Endothelial cell of umbilical vein (primary cell): ENCODE measurements around the gene ZNF777. TPM values are rescaled to one million over a fixed set of nuclear protein-coding genes. Genes with fewer than 3 reads are reported as not detected.

ENCODE experiments used
- BruUV-seq: library from RNA; stranded (reverse); fragments of 400-500 nt; replicated peaks from 2 replicates; lab custom pipeline; 2021; lab: Mats Ljungman, UMichigan
- CTCF ChIA-PET: fragments of 300-600, 350-600 bp; sonication (Branson Sonifier 250); formaldehyde crosslinking; loops from one replicate; lab custom pipeline; 2021; ENCODE audit warnings: antibody characterized with exemption, inconsistent platforms; lab: Charles Lee
- POLR2A ChIA-PET: fragments of 300-600, 350-600 bp; sonication (Branson Sonifier 250); formaldehyde crosslinking; loops from one replicate; lab custom pipeline; 2021; ENCODE audit warnings: antibody characterized with exemption, inconsistent platforms; lab: Charles Lee
- DNase-seq: peaks from one replicate; pipeline ENCODE4 v3.0.0-alpha.2; 2011; ENCODE audit warnings: low read depth, low spot score
- FAIRE-seq: peaks from 2 replicates; lab custom pipeline; 2011; peaks lifted over from hg19 to GRCh38; lab: Jason Lieb, UNC
- H2AFZ ChIP-seq: 2 replicates; pipeline ENCODE4 v1.6.0; 2012; ENCODE audit warnings: low read depth, low read length, control low read depth, inconsistent platforms
- H3K27ac ChIP-seq: 2 replicates; pipeline ENCODE4 v1.5.1; 2011; ENCODE audit warnings: low read depth, mild to moderate bottlenecking, control low read depth, low read length, moderate library complexity; ENCODE audit not compliant: insufficient read depth
- H3K27me3 ChIP-seq, 2 experiments: 2 replicates each; pipeline versions ENCODE4 v1.6.0 to v1.6.1; 2011; ENCODE audit warnings: low read length in 2 of 2, mixed read lengths in 1 of 2; ENCODE audit not compliant: control insufficient read depth in 2 of 2, insufficient read depth in 2 of 2
- H3K36me3 ChIP-seq, 2 experiments: 2 replicates in 1 of 2; 3 replicates in 1 of 2; pipeline ENCODE4 v1.5.1; 2011; ENCODE audit warnings: low read length in 2 of 2, mild to moderate bottlenecking in 1 of 2, moderate library complexity in 1 of 2; ENCODE audit not compliant: control insufficient read depth in 2 of 2, insufficient read depth in 2 of 2; ENCODE audit errors: extremely low read depth in 1 of 2
- H3K4me1 ChIP-seq: 3 replicates; pipeline ENCODE4 v1.5.1; 2011; ENCODE audit warnings: mild to moderate bottlenecking, low read length; ENCODE audit not compliant: control insufficient read depth, insufficient read depth; ENCODE audit errors: extremely low read depth
- H3K4me2 ChIP-seq: 2 replicates; pipeline ENCODE4 v1.6.1; 2011; ENCODE audit warnings: low read length, control low read depth, mixed read lengths; ENCODE audit not compliant: insufficient read depth
- H3K4me3 ChIP-seq, 3 experiments: fragments of 200-600 bp in 1 of 3; sonication (generic), shearing (Covaris generic) in 1 of 3; replicated peaks in 1 of 3; 2 replicates each; pipeline ENCODE4 v1.5.1; 2011 to 2016; ENCODE audit warnings: control low read depth in 3 of 3, low read length in 3 of 3, mild to moderate bottlenecking in 2 of 3, inconsistent platforms in 1 of 3, low read depth in 1 of 3, moderate library complexity in 1 of 3; ENCODE audit not compliant: insufficient read depth in 1 of 3
- H3K79me2 ChIP-seq: 2 replicates; pipeline ENCODE4 v1.6.0; 2012; ENCODE audit warnings: low read length, inconsistent platforms; ENCODE audit not compliant: control insufficient read depth, insufficient read depth
- H3K9ac ChIP-seq: replicated peaks from 2 replicates; pipeline ENCODE3; 2011; ENCODE audit warnings: low read length, control low read depth; ENCODE audit not compliant: insufficient read depth; ENCODE audit errors: extremely low read depth
- H3K9me1 ChIP-seq: replicated peaks from 3 replicates; pipeline ENCODE4 v1.6.0; 2011; ENCODE audit warnings: mild to moderate bottlenecking, low read length; ENCODE audit not compliant: control insufficient read depth, insufficient read depth; ENCODE audit errors: extremely low read depth
- H3K9me3 ChIP-seq: replicated peaks from 2 replicates; pipeline ENCODE4 v1.5.1; 2012; ENCODE audit warnings: low read length, inconsistent platforms; ENCODE audit not compliant: control insufficient read depth, insufficient read depth
- H4K20me1 ChIP-seq: replicated peaks from 2 replicates; pipeline ENCODE3; 2011; ENCODE audit warnings: mild to moderate bottlenecking, low read length; ENCODE audit not compliant: control insufficient read depth, insufficient read depth; ENCODE audit errors: extremely low read depth
- EZH2 ChIP-seq: IDR thresholded peaks from 2 replicates; pipeline ENCODE4 v1.6.1; 2012; ENCODE audit warnings: borderline replicate concordance, low read depth, mild to moderate bottlenecking, moderate library complexity, low read length, inconsistent platforms; ENCODE audit not compliant: severe bottlenecking
- FOS ChIP-seq: IDR thresholded peaks from 2 replicates; pipeline ENCODE4 v1.6.1; 2011; ENCODE audit warnings: mild to moderate bottlenecking, low read length, moderate library complexity, borderline replicate concordance; ENCODE audit not compliant: insufficient read depth
- GATA2 ChIP-seq: IDR thresholded peaks from 2 replicates; pipeline ENCODE4 v1.7.0; 2011; ENCODE audit warnings: low read depth, mild to moderate bottlenecking, moderate library complexity, mixed read lengths, low read length; ENCODE audit not compliant: insufficient read length, insufficient read depth
- JUN ChIP-seq: IDR thresholded peaks from 2 replicates; pipeline ENCODE4 v1.6.1; 2011; ENCODE audit warnings: borderline replicate concordance, low read depth; ENCODE audit not compliant: insufficient read length, insufficient read depth
- MYC ChIP-seq: IDR thresholded peaks from one replicate; pipeline ENCODE4 v1.6.1; 2011; ENCODE audit warnings: mild to moderate bottlenecking, low read depth, low read length
- POLR2A ChIP-seq: IDR thresholded peaks from 2 replicates; pipeline ENCODE4 v1.6.1; 2012; ENCODE audit warnings: low read depth, mild to moderate bottlenecking, control low read depth, low read length
- POLR2AphosphoS5 ChIP-seq: IDR thresholded peaks from 2 replicates; pipeline ENCODE4 v1.6.1; 2012; ENCODE audit warnings: low read depth, mild to moderate bottlenecking, control low read depth, low read length, moderate library complexity; ENCODE audit not compliant: insufficient read depth
- dilution Hi-C: fragments of 300-500 bp; cut with MboI; formaldehyde crosslinking; loops from one replicate; pipeline ENCODE4 v1.15.0; 2019; ENCODE audit warnings: low sequenced_read_pairs; ENCODE audit not compliant: extremely low pct_ligation_motif_present
- intact Hi-C: fragments of 100-400 bp; cut with micrococcal nuclease; formaldehyde crosslinking; loops from one replicate; pipeline ENCODE4 v1.10.0; 2022
- polyA plus RNA-seq, 4 experiments: library from polyadenylated mRNA; depleted of rRNA in 3 of 4; stranded (reverse) in 3 of 4; unstranded in 1 of 4; fragments of >200 nt; gene quantifications; 2 replicates each; pipeline versions ENCODE4 v1.2.1 to v1.2.3, GENCODE V29; 2011 to 2012; ENCODE audit warnings: missing spikeins in 1 of 4
- total RNA-seq: library from RNA; stranded (reverse); gene quantifications from 2 replicates; pipeline ENCODE4 v1.2.3, GENCODE V29; 2021
- TF ChIP-seq, protein P1 (sequence below), 2 donors: IDR thresholded peaks; 1 replicate in 1 of 2; 2 replicates in 1 of 2; pipeline ENCODE4 v1.5.1; 2011; ENCODE audit warnings: low read length in 2 of 2, mild to moderate bottlenecking in 2 of 2, moderate library complexity in 2 of 2, control low read depth in 1 of 2, inconsistent platforms in 1 of 2, low read depth in 1 of 2; ENCODE audit not compliant: insufficient read depth in 1 of 2; ENCODE audit errors: extremely low read depth in 1 of 2
- TF ChIP-seq, protein P2 (sequence below): IDR thresholded peaks from 2 replicates; pipeline ENCODE4 v1.6.1; 2011; ENCODE audit not compliant: insufficient read depth, insufficient read length

The ZNF777 gene
- total and polyA plus RNA-seq, 2 donors (not counting 3 experiments of a cell fraction or from before 2014, with no cell fraction given), result 7.4 to 11.1 TPM

DNA sequence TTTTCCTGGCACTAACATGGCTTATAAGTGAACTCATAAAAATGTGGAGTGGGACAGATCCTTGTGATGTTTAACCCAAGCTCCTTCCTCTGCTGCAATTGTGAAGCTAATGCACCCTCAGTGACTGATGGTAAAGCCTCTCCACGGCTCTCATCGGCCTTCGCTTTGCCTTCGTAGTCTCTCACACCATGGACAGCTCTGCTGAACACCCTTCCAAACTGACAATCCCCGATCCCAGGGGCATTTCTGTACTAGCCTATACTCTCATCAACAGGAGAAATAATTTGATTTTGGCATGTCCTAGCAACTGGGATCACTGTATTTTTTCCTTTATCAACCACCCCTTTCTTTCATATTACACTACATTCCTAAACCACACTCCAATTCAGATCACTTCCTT lies 6.1 kb downstream of the ZNF777 start:
- H3K4me3 ChIP-seq, result no peak overlapping the region
- DNase-seq, result no peak
- no peaks in the 10 kb centered on the region for H3K27me3 ChIP-seq
- peaks cover 14% of the 10 kb centered on the region for H3K79me2 ChIP-seq
- H3K36me3 ChIP-seq, result peaks cover 15 to 28% of the 10 kb centered on the region in 2 experiments
- intact Hi-C loops (no loop called here), dilution Hi-C loops (no loop called here)
- H2AFZ ChIP-seq, result no peak overlapping the region
- FAIRE-seq, result no peak
- H3K9me3 ChIP-seq, result no peaks in the 10 kb centered on the region
- H3K4me1 ChIP-seq, result peaks cover 7% of the 10 kb centered on the region
- ChIA-PET POLR2A (no interaction called here), CTCF (no interaction called here)
- H3K27ac ChIP-seq, result no peak overlapping the region
- H3K9me1 ChIP-seq, result no peaks in the 10 kb centered on the region
- H3K4me2 ChIP-seq, result no peak overlapping the region
- H3K9ac ChIP-seq, result no peak overlapping the region
- no peak for TF ChIP-seq POLR2AphosphoS5
- no peak for TF ChIP-seq FOS
- TF ChIP-seq MYC, result no peak
- TF ChIP-seq JUN, result no peak
- TF ChIP-seq, protein P1, sequence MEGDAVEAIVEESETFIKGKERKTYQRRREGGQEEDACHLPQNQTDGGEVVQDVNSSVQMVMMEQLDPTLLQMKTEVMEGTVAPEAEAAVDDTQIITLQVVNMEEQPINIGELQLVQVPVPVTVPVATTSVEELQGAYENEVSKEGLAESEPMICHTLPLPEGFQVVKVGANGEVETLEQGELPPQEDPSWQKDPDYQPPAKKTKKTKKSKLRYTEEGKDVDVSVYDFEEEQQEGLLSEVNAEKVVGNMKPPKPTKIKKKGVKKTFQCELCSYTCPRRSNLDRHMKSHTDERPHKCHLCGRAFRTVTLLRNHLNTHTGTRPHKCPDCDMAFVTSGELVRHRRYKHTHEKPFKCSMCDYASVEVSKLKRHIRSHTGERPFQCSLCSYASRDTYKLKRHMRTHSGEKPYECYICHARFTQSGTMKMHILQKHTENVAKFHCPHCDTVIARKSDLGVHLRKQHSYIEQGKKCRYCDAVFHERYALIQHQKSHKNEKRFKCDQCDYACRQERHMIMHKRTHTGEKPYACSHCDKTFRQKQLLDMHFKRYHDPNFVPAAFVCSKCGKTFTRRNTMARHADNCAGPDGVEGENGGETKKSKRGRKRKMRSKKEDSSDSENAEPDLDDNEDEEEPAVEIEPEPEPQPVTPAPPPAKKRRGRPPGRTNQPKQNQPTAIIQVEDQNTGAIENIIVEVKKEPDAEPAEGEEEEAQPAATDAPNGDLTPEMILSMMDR (IDR thresholded peaks at IDR 0.05; ENCODE audit: extremely low read depth in 1 of 2, insufficient read depth in 1 of 2, low read depth in 1 of 2, low read length in 2 of 2), result no peak
- TF ChIP-seq, protein P2, sequence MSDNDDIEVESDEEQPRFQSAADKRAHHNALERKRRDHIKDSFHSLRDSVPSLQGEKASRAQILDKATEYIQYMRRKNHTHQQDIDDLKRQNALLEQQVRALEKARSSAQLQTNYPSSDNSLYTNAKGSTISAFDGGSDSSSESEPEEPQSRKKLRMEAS, result no peak
- no peak for TF ChIP-seq EZH2
- no peak for TF ChIP-seq GATA2
- no peak for TF ChIP-seq POLR2A
- no peaks in the 10 kb centered on the region for H4K20me1 ChIP-seq
- BruUV-seq, result no TSS peak
